Activated CD8-positive, alpha-beta T cell treated with anti-CD3 and anti-CD28 coated beads for 36 hours (primary cell): ENCODE data around the gene CEP44. TPM values are rescaled to one million over a fixed set of nuclear protein-coding genes. Genes with fewer than 3 reads are reported as not detected.

Experiments used
- ATAC-seq: fragments of 200-7000 bp; cut with Tn5 transposase; one replicate; pipeline ENCODE4 v1.10.0; 2021; ENCODE audit warnings: mild to moderate bottlenecking, moderate library complexity
- CTCF ChIA-PET: fragments of 350-600 bp; sonication (Branson Sonifier 250); formaldehyde crosslinking; loops from one replicate; lab custom pipeline; 2021; ENCODE audit warnings: antibody characterized with exemption; lab: Charles Lee
- POLR2A ChIA-PET: fragments of 350-600 bp; sonication (Branson Sonifier 250); formaldehyde crosslinking; loops from one replicate; lab custom pipeline; 2021; ENCODE audit warnings: antibody characterized with exemption; lab: Charles Lee
- DNase-seq: peaks from one replicate; pipeline ENCODE4 v3.0.0-alpha.2; 2020
- H3K27ac Mint-ChIP-seq: one replicate; pipeline ENCODE4 v1.8.0; 2021; ENCODE audit warnings: mild to moderate bottlenecking, mixed read lengths
- H3K27me3 Mint-ChIP-seq: one replicate; pipeline ENCODE4 v1.8.0; 2021; ENCODE audit warnings: mixed read lengths
- H3K36me3 Mint-ChIP-seq: one replicate; pipeline ENCODE4 v1.8.0; 2021; ENCODE audit warnings: low read depth, mixed read lengths
- H3K4me1 Mint-ChIP-seq: one replicate; pipeline ENCODE4 v1.8.0; 2021; ENCODE audit warnings: low read depth, mixed read lengths
- H3K4me3 Mint-ChIP-seq: one replicate; pipeline ENCODE4 v1.8.0; 2021; ENCODE audit warnings: mild to moderate bottlenecking, moderate library complexity, mixed read lengths
- H3K9me3 Mint-ChIP-seq: one replicate; pipeline ENCODE4 v1.8.0; 2021; ENCODE audit warnings: mixed read lengths
- intact Hi-C: fragments of 100-400 bp; cut with micrococcal nuclease; formaldehyde crosslinking; loops from one replicate; pipeline ENCODE4 v1.10.0; 2022
- total RNA-seq, 2 experiments: library from RNA; stranded (reverse); gene quantifications; one replicate each; pipeline ENCODE4 v1.2.3, GENCODE V29; 2021
- TF ChIP-seq, protein P1 (sequence below): fragments of 200-600 bp; IDR thresholded peaks from one replicate; pipeline ENCODE4 v1.8.0; 2022; ENCODE audit warnings: antibody characterized with exemption, mild to moderate bottlenecking

CEP44 gene
- total RNA-seq, 2 experiments from 2014 or later, result 29.3 to 30.2 TPM

DNA sequence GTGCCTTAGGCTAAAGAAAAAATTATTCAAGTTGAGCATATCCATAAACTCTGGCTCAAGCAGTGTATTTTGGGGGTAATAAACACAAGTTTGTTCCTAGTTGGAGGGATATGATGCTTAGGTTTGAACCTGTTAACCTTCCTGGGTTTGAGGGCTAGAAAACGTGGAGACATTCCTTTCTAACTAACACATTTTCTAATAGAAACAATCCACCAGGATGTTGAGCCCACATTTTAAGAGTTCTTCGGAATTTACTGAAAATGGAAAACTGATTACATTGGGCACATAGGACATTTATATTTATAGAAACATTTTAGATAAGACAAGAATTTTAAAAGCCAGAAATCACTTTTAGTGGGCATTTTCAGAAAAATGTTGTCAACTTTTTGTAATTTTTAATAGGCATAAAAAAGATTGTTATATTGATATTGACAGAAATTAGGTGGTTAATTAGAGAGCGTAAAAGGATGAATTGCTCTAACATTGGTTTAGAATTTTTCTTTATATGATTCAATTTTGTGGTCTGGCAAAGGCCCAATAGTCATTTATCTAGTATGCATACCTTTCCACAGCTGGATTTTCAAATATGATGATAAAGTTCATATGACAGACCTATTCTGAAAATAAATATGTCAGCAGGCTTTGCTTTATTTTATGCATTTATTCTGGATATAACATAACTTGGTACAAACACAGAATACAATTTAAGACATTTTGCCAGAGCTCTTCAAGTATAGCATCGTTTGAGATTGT is 49.2 kb downstream of the CEP44 start:
- CTCF ChIA-PET, result no interaction called here
- Mint-ChIP-seq H3K9me3 (no peaks in the 10 kb centered on the region), H3K4me3 (no peak overlapping the region), H3K27me3 (no peaks in the 10 kb centered on the region), H3K36me3 (peaks cover 5% of the 10 kb centered on the region), H3K27ac (no peak overlapping the region), H3K4me1 (no peaks in the 10 kb centered on the region)
- POLR2A ChIA-PET, result no interaction called here
- intact Hi-C loops, result no loop called here
- TF ChIP-seq, protein P1, sequence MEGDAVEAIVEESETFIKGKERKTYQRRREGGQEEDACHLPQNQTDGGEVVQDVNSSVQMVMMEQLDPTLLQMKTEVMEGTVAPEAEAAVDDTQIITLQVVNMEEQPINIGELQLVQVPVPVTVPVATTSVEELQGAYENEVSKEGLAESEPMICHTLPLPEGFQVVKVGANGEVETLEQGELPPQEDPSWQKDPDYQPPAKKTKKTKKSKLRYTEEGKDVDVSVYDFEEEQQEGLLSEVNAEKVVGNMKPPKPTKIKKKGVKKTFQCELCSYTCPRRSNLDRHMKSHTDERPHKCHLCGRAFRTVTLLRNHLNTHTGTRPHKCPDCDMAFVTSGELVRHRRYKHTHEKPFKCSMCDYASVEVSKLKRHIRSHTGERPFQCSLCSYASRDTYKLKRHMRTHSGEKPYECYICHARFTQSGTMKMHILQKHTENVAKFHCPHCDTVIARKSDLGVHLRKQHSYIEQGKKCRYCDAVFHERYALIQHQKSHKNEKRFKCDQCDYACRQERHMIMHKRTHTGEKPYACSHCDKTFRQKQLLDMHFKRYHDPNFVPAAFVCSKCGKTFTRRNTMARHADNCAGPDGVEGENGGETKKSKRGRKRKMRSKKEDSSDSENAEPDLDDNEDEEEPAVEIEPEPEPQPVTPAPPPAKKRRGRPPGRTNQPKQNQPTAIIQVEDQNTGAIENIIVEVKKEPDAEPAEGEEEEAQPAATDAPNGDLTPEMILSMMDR, result no peak
- no peak for DNase-seq
- no peak for ATAC-seq

DNA sequence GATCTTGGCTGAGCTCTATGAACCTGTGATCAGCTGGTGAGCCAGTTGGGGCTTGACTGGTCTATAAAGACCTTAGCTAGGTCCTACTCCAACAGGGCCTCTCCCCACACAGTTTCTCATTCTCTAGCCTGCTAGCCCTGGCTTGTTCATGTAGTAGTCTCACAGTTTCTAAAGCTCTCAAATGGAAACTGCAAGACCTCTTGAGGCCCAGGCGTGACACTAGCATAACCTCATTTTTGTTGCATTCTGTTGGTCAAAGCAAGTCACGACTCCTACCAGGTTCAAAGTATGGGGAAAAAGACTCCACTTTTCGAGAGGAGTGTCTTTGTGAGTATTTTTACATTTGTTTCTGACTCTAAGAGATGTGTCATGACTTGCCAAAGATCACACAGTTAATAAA is 50.9 kb downstream of the CEP44 start:
- no peaks in the 10 kb centered on the region for H3K9me3 Mint-ChIP-seq
- H3K27me3 Mint-ChIP-seq, result no peaks in the 10 kb centered on the region
- H3K36me3 Mint-ChIP-seq, result peaks cover 5% of the 10 kb centered on the region
- H3K27ac Mint-ChIP-seq, result no peak overlapping the region
- ChIA-PET POLR2A (no interaction called here), CTCF (no interaction called here)
- TF ChIP-seq, protein P1, result no peak
- intact Hi-C loops, result no loop called here
- ATAC-seq, result no peak
- no peak overlapping the region for H3K4me3 Mint-ChIP-seq
- DNase-seq, result no peak
- no peaks in the 10 kb centered on the region for H3K4me1 Mint-ChIP-seq

DNA sequence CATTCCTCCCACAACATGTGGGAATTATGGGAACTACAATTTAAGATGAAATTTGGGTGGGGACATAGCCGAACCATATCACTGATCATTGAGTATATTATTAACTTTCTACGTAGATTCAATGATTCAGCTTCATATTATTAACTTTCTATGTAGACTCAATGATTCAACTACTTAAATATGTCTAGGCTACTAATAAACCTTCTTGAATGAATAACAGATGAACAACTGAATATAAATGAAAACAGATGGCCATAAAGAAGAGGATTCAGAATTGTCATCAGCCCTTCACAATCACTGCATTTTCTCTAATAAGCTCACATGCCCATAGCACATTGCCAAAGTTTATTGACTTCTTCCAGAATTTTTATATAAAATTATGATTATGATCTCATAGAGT is 57.0 kb downstream of the CEP44 start:
- Mint-ChIP-seq H3K4me1 (no peaks in the 10 kb centered on the region), H3K27me3 (peaks cover 9% of the 10 kb centered on the region), H3K36me3 (no peaks in the 10 kb centered on the region), H3K27ac (no peak overlapping the region), H3K9me3 (no peaks in the 10 kb centered on the region), H3K4me3 (no peak overlapping the region)
- TF ChIP-seq, protein P1, result no peak
- intact Hi-C loops, result no loop called here
- DNase-seq (no peak), ATAC-seq (no peak)
- ChIA-PET POLR2A (no interaction called here), CTCF (no interaction called here)

DNA sequence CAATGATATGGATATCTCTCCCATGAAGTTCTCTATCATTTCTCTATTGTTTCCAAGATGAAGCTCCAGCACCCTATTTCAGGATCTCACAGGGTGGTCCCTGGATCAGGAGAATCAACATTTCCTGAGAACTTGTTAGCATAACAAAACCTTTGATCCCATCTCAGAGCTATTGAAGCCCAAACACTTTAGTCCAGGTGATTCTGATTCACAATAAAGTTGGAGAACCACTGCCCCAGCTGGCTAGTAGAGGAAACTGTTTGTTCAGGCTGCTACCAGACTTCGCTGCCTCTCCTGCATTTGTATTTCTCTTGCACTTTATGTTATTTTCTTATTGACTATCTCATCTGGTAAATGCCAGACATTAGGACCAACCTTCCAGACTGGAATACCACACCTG is 65.4 kb downstream of the CEP44 start:
- Mint-ChIP-seq H3K27ac (no peak overlapping the region), H3K9me3 (peaks cover 15% of the 10 kb centered on the region), H3K36me3 (peaks cover 6% of the 10 kb centered on the region), H3K4me3 (no peak overlapping the region), H3K27me3 (peaks cover 18% of the 10 kb centered on the region), H3K4me1 (no peaks in the 10 kb centered on the region)
- TF ChIP-seq, protein P1, result no peak
- ChIA-PET POLR2A (no interaction called here), CTCF (interaction anchor here (1.2 to 1.3 kb wide), 2 partner anchors 83 to 283 kb away, joined by 3 read pairs; no protein-coding TSS in a partner anchor)
- no peak for ATAC-seq
- intact Hi-C loops, result no loop called here
- DNase-seq, result no peak

DNA sequence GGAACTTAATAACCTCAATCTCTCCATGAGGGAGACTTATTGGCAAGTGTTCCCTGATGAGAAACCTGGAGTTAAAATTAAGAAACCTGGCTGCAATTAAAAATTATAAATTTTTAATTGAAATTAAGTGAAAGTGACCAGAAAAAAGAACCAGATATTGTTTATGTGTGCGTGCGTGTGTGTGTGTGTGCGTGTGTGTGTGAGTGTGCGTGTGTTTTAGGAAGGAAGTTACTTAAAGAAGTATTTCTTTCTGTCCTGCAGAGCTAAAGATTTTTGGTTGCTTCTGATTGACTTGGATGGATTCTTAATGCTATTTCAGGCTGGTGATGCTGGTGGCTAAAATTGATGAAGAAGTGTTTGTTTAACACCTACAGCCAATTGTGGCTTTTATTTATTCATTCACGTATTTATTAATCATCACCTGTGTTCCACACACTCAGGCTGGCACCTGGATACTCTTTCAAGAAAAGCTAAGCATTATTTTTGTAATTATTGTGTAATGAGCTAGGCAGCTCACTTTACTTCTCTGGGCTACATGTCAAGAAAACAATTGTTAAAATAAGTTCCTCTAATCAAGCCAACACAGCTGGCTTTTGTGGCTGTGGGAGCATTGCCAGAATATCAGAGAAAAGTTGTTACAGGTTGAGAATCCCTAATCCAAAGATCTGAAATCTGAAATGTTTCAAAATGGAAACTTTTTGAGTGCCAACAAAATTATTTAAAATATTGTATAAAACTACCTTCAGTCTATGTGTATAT is 68.5 kb downstream of the CEP44 start:
- ChIA-PET CTCF (no interaction called here), POLR2A (no interaction called here)
- H3K27ac Mint-ChIP-seq, result no peak overlapping the region
- no peak overlapping the region for H3K4me3 Mint-ChIP-seq
- TF ChIP-seq, protein P1, result no peak
- intact Hi-C loops, result no loop called here
- H3K9me3 Mint-ChIP-seq, result peaks cover 9% of the 10 kb centered on the region
- H3K4me1 Mint-ChIP-seq, result no peaks in the 10 kb centered on the region
- ATAC-seq (no peak), DNase-seq (no peak)
- peaks cover 4% of the 10 kb centered on the region for H3K27me3 Mint-ChIP-seq
- peaks cover 6% of the 10 kb centered on the region for H3K36me3 Mint-ChIP-seq
